CD4-positive, CD25-positive, alpha-beta regulatory T cell (primary cell): ENCODE measurements around the gene PRKCE. TPM values are rescaled to one million over a fixed set of nuclear protein-coding genes. Genes with fewer than 3 reads are reported as not detected.

Experiments
- ATAC-seq, 2 donors: fragments of 150-1000 bp; cut with Tn5 transposase; one replicate each; pipeline ENCODE4 v1.10.0; 2021; ENCODE audit warnings: low read depth in 2 of 2, moderate number of reproducible peaks in 2 of 2, moderate library complexity in 1 of 2
- DNase-seq, 3 donors: peaks; one replicate each; pipeline versions ENCODE4 v3.0.0 to v3.0.0-alpha.2; 2012 to 2022; ENCODE audit warnings: mixed read lengths in 1 of 3
- H3K27ac ChIP-seq: one replicate; pipeline ENCODE4 v1.7.0; 2013; ENCODE audit warnings: mild to moderate bottlenecking, low read length; ENCODE audit not compliant: insufficient read depth, poor library complexity, severe bottlenecking
- H3K27me3 ChIP-seq: one replicate; pipeline ENCODE4 v1.7.0; 2013; ENCODE audit warnings: low read length; ENCODE audit not compliant: control insufficient read depth, insufficient read depth
- H3K36me3 ChIP-seq: one replicate; pipeline ENCODE4 v1.7.0; 2013; ENCODE audit warnings: mild to moderate bottlenecking, low read length, moderate library complexity; ENCODE audit not compliant: control insufficient read depth, insufficient read depth
- H3K4me1 ChIP-seq: 2 replicates; pipeline ENCODE4 v1.7.0; 2013; ENCODE audit warnings: mild to moderate bottlenecking, low read length; ENCODE audit not compliant: insufficient read depth, control insufficient read depth, poor library complexity, severe bottlenecking
- H3K4me3 ChIP-seq: one replicate; pipeline ENCODE4 v1.7.0; 2013; ENCODE audit warnings: low read depth, mild to moderate bottlenecking, low read length, moderate library complexity
- H3K9me3 ChIP-seq, 2 experiments: 1 replicate in 1 of 2; 2 replicates in 1 of 2; pipeline ENCODE4 v1.7.0; 2013; ENCODE audit warnings: low read length in 2 of 2, mild to moderate bottlenecking in 1 of 2, moderate library complexity in 1 of 2; ENCODE audit not compliant: control insufficient read depth in 2 of 2
- H3K27ac Mint-ChIP-seq, 3 donors: one replicate each; pipeline ENCODE4 v1.8.0; 2020 to 2022; ENCODE audit warnings: mild to moderate bottlenecking in 3 of 3, mixed read lengths in 3 of 3, moderate library complexity in 2 of 3
- H3K27me3 Mint-ChIP-seq: one replicate; pipeline ENCODE4 v1.8.0; 2022; ENCODE audit warnings: mild to moderate bottlenecking, mixed read lengths
- H3K36me3 Mint-ChIP-seq: one replicate; pipeline ENCODE4 v1.8.0; 2020; ENCODE audit warnings: mixed read lengths
- H3K4me1 Mint-ChIP-seq, 4 donors: one replicate each; pipeline ENCODE4 v1.8.0; 2020 to 2022; ENCODE audit warnings: mixed read lengths in 4 of 4, mild to moderate bottlenecking in 1 of 4
- H3K4me3 Mint-ChIP-seq, 4 donors: one replicate each; pipeline ENCODE4 v1.8.0; 2020 to 2022; ENCODE audit warnings: mild to moderate bottlenecking in 4 of 4, mixed read lengths in 4 of 4, moderate library complexity in 3 of 4
- H3K9me3 Mint-ChIP-seq, 7 donors: one replicate each; pipeline ENCODE4 v1.8.0; 2020 to 2022; ENCODE audit warnings: mixed read lengths in 7 of 7, mild to moderate bottlenecking in 3 of 7, moderate library complexity in 2 of 7
- polyA plus RNA-seq, 4 donors: library from polyadenylated mRNA; unstranded; fragments of 300-500 nt; fragmentation: Illumina TruSeq; gene quantifications; one replicate each; pipeline ENCODE4 v1.2.3, GENCODE V29; 2021
- total RNA-seq: library from RNA; stranded (reverse); gene quantifications from one replicate; pipeline ENCODE4 v1.2.3, GENCODE V29; 2022

Gene PRKCE
- total and polyA plus RNA-seq, 5 donors from 2014 or later = 0.78 to 16.5 (median 1.3) TPM

GRCh38 chr2:46015671-46016070 lies 364.2 kb downstream of the PRKCE start:
- no peaks in the 10 kb centered on the region for H3K4me1 ChIP-seq
- Mint-ChIP-seq H3K4me3 (no peak overlapping the region), H3K36me3 (peaks cover 19% of the 10 kb centered on the region), H3K27me3 (peaks cover 5% of the 10 kb centered on the region), H3K27ac (peak overlapping the region in 1 of 3 donors; percentile 1), H3K9me3 (no peaks in the 10 kb centered on the region), H3K4me1 (peaks cover 0 to 12% (median 6%) of the 10 kb centered on the region in 4 donors)
- no peak overlapping the region for H3K27ac ChIP-seq
- H3K36me3 ChIP-seq = no peaks in the 10 kb centered on the region
- ATAC-seq = no peak
- H3K9me3 ChIP-seq = no peaks in the 10 kb centered on the region
- no peak overlapping the region for H3K4me3 ChIP-seq
- no peak for DNase-seq
- H3K27me3 ChIP-seq = no peaks in the 10 kb centered on the region

GRCh38 chr2:46016091-46016490 lies 364.6 kb downstream of the PRKCE start:
- Histone ChIP-seq H3K27ac (no peak overlapping the region), H3K4me1 (no peaks in the 10 kb centered on the region), H3K27me3 (no peaks in the 10 kb centered on the region), H3K36me3 (no peaks in the 10 kb centered on the region), H3K4me3 (no peak overlapping the region), H3K9me3 (no peaks in the 10 kb centered on the region)
- ATAC-seq (no peak), DNase-seq (no peak)
- H3K36me3 Mint-ChIP-seq = peaks cover 24% of the 10 kb centered on the region
- peaks cover 5% of the 10 kb centered on the region for H3K27me3 Mint-ChIP-seq
- no peak overlapping the region for H3K4me3 Mint-ChIP-seq
- peak overlapping the region in 1 of 3 donors; percentile 1 for H3K27ac Mint-ChIP-seq
- no peaks in the 10 kb centered on the region for H3K9me3 Mint-ChIP-seq
- peaks cover 0 to 12% (median 4%) of the 10 kb centered on the region in 4 donors for H3K4me1 Mint-ChIP-seq

GRCh38 chr2:46018773-46019591 lies 367.5 kb downstream of the PRKCE start:
- Histone ChIP-seq H3K27me3 (no peaks in the 10 kb centered on the region), H3K4me1 (no peaks in the 10 kb centered on the region), H3K9me3 (no peaks in the 10 kb centered on the region), H3K4me3 (no peak overlapping the region), H3K27ac (no peak overlapping the region), H3K36me3 (no peaks in the 10 kb centered on the region)
- peaks cover 0 to 12% (median 4%) of the 10 kb centered on the region in 4 donors for H3K4me1 Mint-ChIP-seq
- H3K4me3 Mint-ChIP-seq = no peak overlapping the region
- ATAC-seq (no peak), DNase-seq (no peak)
- H3K27ac Mint-ChIP-seq = peak overlapping the region in 1 of 3 donors; percentile 17
- H3K27me3 Mint-ChIP-seq = peaks cover 5% of the 10 kb centered on the region
- no peaks in the 10 kb centered on the region for H3K9me3 Mint-ChIP-seq
- H3K36me3 Mint-ChIP-seq = peaks cover 19% of the 10 kb centered on the region

GRCh38 chr2:46020416-46020815 lies 368.9 kb downstream of the PRKCE start:
- H3K4me1 ChIP-seq = no peaks in the 10 kb centered on the region
- no peak for DNase-seq
- peaks cover 5% of the 10 kb centered on the region for H3K27me3 Mint-ChIP-seq
- no peak overlapping the region for H3K27ac ChIP-seq
- H3K9me3 ChIP-seq = no peaks in the 10 kb centered on the region
- H3K9me3 Mint-ChIP-seq = no peaks in the 10 kb centered on the region
- ATAC-seq = no peak
- H3K4me3 ChIP-seq = no peak overlapping the region
- H3K36me3 ChIP-seq = no peaks in the 10 kb centered on the region
- H3K4me1 Mint-ChIP-seq = peaks cover 0 to 12% (median 4%) of the 10 kb centered on the region in 4 donors
- H3K36me3 Mint-ChIP-seq = peaks cover 19% of the 10 kb centered on the region
- H3K27ac Mint-ChIP-seq = no peak overlapping the region
- H3K27me3 ChIP-seq = no peaks in the 10 kb centered on the region
- H3K4me3 Mint-ChIP-seq = no peak overlapping the region

GRCh38 chr2:46023165-46023854 lies 371.8 kb downstream of the PRKCE start:
- Histone ChIP-seq H3K27ac (no peak overlapping the region), H3K4me1 (no peaks in the 10 kb centered on the region), H3K36me3 (no peaks in the 10 kb centered on the region), H3K4me3 (no peak overlapping the region), H3K27me3 (no peaks in the 10 kb centered on the region), H3K9me3 (no peaks in the 10 kb centered on the region)
- H3K9me3 Mint-ChIP-seq = no peaks in the 10 kb centered on the region
- DNase-seq (peak in 1 of 3 donors; percentile 80), ATAC-seq (no peak)
- no peak overlapping the region for H3K4me3 Mint-ChIP-seq
- no peak overlapping the region for H3K27ac Mint-ChIP-seq
- peaks cover 12% of the 10 kb centered on the region for H3K36me3 Mint-ChIP-seq
- H3K4me1 Mint-ChIP-seq = peaks cover 0 to 12% (median 4%) of the 10 kb centered on the region in 4 donors
- H3K27me3 Mint-ChIP-seq = no peaks in the 10 kb centered on the region

- Mint-ChIP-seq H3K4me1 (peaks cover 0 to 4% (median 2%) of the 10 kb centered on the region in 4 donors), H3K9me3 (no peaks in the 10 kb centered on the region), H3K27ac (no peak overlapping the region), H3K27me3 (no peaks in the 10 kb centered on the region), H3K4me3 (no peak overlapping the region), H3K36me3 (peaks cover 12% of the 10 kb centered on the region)
- no peaks in the 10 kb centered on the region for H3K36me3 ChIP-seq
- H3K4me3 ChIP-seq = no peak overlapping the region
- H3K4me1 ChIP-seq = no peaks in the 10 kb centered on the region
- ATAC-seq (no peak), DNase-seq (no peak)
- H3K9me3 ChIP-seq = no peaks in the 10 kb centered on the region
- no peak overlapping the region for H3K27ac ChIP-seq
- H3K27me3 ChIP-seq = no peaks in the 10 kb centered on the region
Observed at GRCh38 chr2:46024146-46024779, 372.8 kb downstream of the PRKCE start.

GRCh38 chr2:46025081-46025480 lies 373.6 kb downstream of the PRKCE start:
- Mint-ChIP-seq H3K36me3 (peaks cover 12% of the 10 kb centered on the region), H3K9me3 (no peaks in the 10 kb centered on the region), H3K4me1 (no peaks in the 10 kb centered on the region), H3K27me3 (no peaks in the 10 kb centered on the region), H3K27ac (no peak overlapping the region), H3K4me3 (no peak overlapping the region)
- Histone ChIP-seq H3K27me3 (no peaks in the 10 kb centered on the region), H3K27ac (no peak overlapping the region), H3K36me3 (no peaks in the 10 kb centered on the region), H3K4me3 (no peak overlapping the region), H3K4me1 (no peaks in the 10 kb centered on the region), H3K9me3 (no peaks in the 10 kb centered on the region)
- DNase-seq (no peak), ATAC-seq (no peak)
